Mononuclear cell (primary cell): Measurements from ENCODE around the gene MUC21. TPM values are rescaled to one million over a fixed set of nuclear protein-coding genes. Genes with fewer than 3 reads are reported as not detected.
A peak's percentile ranks its signal among the peaks of the same experiment; 100 is the strongest.

Experiments
- H3K27me3 ChIP-seq: 2 replicates; pipeline ENCODE4 v1.6.0; 2011; ENCODE audit warnings: low read length, control low read depth; ENCODE audit not compliant: insufficient read depth
- H3K4me1 ChIP-seq: 2 replicates; pipeline ENCODE4 v1.5.1; 2011; ENCODE audit warnings: mild to moderate bottlenecking, low read length, control low read depth; ENCODE audit not compliant: insufficient read depth
- H3K4me3 ChIP-seq: 2 replicates; pipeline ENCODE4 v1.5.1; 2011; ENCODE audit warnings: mild to moderate bottlenecking, low read length, moderate library complexity
- H3K9me3 ChIP-seq: 2 replicates; pipeline ENCODE4 v1.5.1; 2011; ENCODE audit warnings: low read depth, mild to moderate bottlenecking, control low read depth, low read length
- total RNA-seq: library from RNA; depleted of rRNA; stranded (reverse); fragments of >200 nt; gene quantifications from one replicate; pipeline ENCODE4 v1.2.3, GENCODE V29; 2012

Gene MUC21
- total RNA-seq: not detected

GRCh38 chr6:30983439-30983838 is at the start of gene MUC21:
MUC21 (plus strand) TSS chr6:30983718; CDS start chr6:30983959, 241 bp downstream.
- Histone ChIP-seq H3K4me1 (no peaks in the 10 kb centered on the region), H3K9me3 (no peaks in the 10 kb centered on the region), H3K27me3 (peaks cover 18% of the 10 kb centered on the region), H3K4me3 (no peak within 1 kb of the TSS)

GRCh38 chr6:30935018-30935417 is 48.5 kb upstream of the MUC21 start:
- no peak overlapping the region for H3K4me3 ChIP-seq
- H3K9me3 ChIP-seq: no peaks in the 10 kb centered on the region
- H3K27me3 ChIP-seq: no peaks in the 10 kb centered on the region
- H3K4me1 ChIP-seq: no peaks in the 10 kb centered on the region

- no peak overlapping the region for H3K4me3 ChIP-seq
- H3K9me3 ChIP-seq: no peaks in the 10 kb centered on the region
- no peaks in the 10 kb centered on the region for H3K4me1 ChIP-seq
- peaks cover 6% of the 10 kb centered on the region for H3K27me3 ChIP-seq
These were observed 46.3 kb upstream of the MUC21 start for GRCh38 chr6:30937265-30937664.

GRCh38 chr6:30938730-30939129 is 44.8 kb upstream of the MUC21 start:
- no peaks in the 10 kb centered on the region for H3K4me1 ChIP-seq
- H3K9me3 ChIP-seq: no peaks in the 10 kb centered on the region
- peaks cover 18% of the 10 kb centered on the region for H3K27me3 ChIP-seq
- H3K4me3 ChIP-seq: no peak overlapping the region

GRCh38 chr6:30939473-30939872 is 44.0 kb upstream of the MUC21 start:
- peaks cover 20% of the 10 kb centered on the region for H3K27me3 ChIP-seq
- no peaks in the 10 kb centered on the region for H3K9me3 ChIP-seq
- no peak overlapping the region for H3K4me3 ChIP-seq
- no peaks in the 10 kb centered on the region for H3K4me1 ChIP-seq

- H3K9me3 ChIP-seq: no peaks in the 10 kb centered on the region
- H3K4me3 ChIP-seq: no peak within 1 kb of the TSS
- H3K27me3 ChIP-seq: peaks cover 21% of the 10 kb centered on the region
- H3K4me1 ChIP-seq: no peaks in the 10 kb centered on the region
These were observed 43.0 kb upstream of the MUC21 start, which contains the start of gene MUCL3 for GRCh38 chr6:30940361-30940986. MUCL3 (plus strand) TSS chr6:30940973; CDS start chr6:30941000, 27 bp downstream.

- H3K9me3 ChIP-seq: no peaks in the 10 kb centered on the region
- peaks cover 26% of the 10 kb centered on the region for H3K27me3 ChIP-seq
These were observed 41.0 kb upstream of the MUC21 start for GRCh38 chr6:30942338-30943060.

GRCh38 chr6:30944051-30944450 is 39.5 kb upstream of the MUC21 start:
- H3K4me3 ChIP-seq: no peak overlapping the region
- H3K27me3 ChIP-seq: peaks cover 31% of the 10 kb centered on the region
- H3K9me3 ChIP-seq: no peaks in the 10 kb centered on the region
- no peaks in the 10 kb centered on the region for H3K4me1 ChIP-seq

More at GRCh38 chr6:30942338-30943060, 41.0 kb upstream of the MUC21 start:
- no peak overlapping the region for H3K4me3 ChIP-seq
- no peaks in the 10 kb centered on the region for H3K4me1 ChIP-seq

- Histone ChIP-seq H3K27me3 (peaks cover 33% of the 10 kb centered on the region), H3K4me1 (no peaks in the 10 kb centered on the region), H3K9me3 (no peaks in the 10 kb centered on the region), H3K4me3 (no peak overlapping the region)
These were observed 38.2 kb upstream of the MUC21 start for GRCh38 chr6:30945281-30945680.

- no peak overlapping the region for H3K4me3 ChIP-seq
- no peaks in the 10 kb centered on the region for H3K4me1 ChIP-seq
- no peaks in the 10 kb centered on the region for H3K9me3 ChIP-seq
- H3K27me3 ChIP-seq: peaks cover 35% of the 10 kb centered on the region
These were observed 36.3 kb upstream of the MUC21 start for GRCh38 chr6:30947231-30947630.

- Histone ChIP-seq H3K4me1 (no peaks in the 10 kb centered on the region), H3K4me3 (no peak overlapping the region), H3K9me3 (no peaks in the 10 kb centered on the region), H3K27me3 (peaks cover 32% of the 10 kb centered on the region)
These were observed 34.7 kb upstream of the MUC21 start for GRCh38 chr6:30948811-30949210.

- Histone ChIP-seq H3K4me1 (peaks cover 15% of the 10 kb centered on the region), H3K9me3 (no peaks in the 10 kb centered on the region), H3K27me3 (peaks cover 47% of the 10 kb centered on the region), H3K4me3 (no peak overlapping the region)
These were observed 31.5 kb upstream of the MUC21 start for GRCh38 chr6:30951907-30952469.

GRCh38 chr6:30954631-30955366 is 28.7 kb upstream of the MUC21 start:
- H3K27me3 ChIP-seq: peaks cover 56% of the 10 kb centered on the region
- peaks cover 15% of the 10 kb centered on the region for H3K4me1 ChIP-seq
- H3K4me3 ChIP-seq: peak overlapping the region; percentile 28
- no peaks in the 10 kb centered on the region for H3K9me3 ChIP-seq

- peaks cover 15% of the 10 kb centered on the region for H3K4me1 ChIP-seq
- H3K9me3 ChIP-seq: no peaks in the 10 kb centered on the region
- H3K27me3 ChIP-seq: peaks cover 55% of the 10 kb centered on the region
- H3K4me3 ChIP-seq: peak overlapping the region; percentile 28
These were observed 28.0 kb upstream of the MUC21 start for GRCh38 chr6:30955367-30956042.
